ENCODE results near the gene PPARG. TPM values are rescaled to one million over a fixed set of nuclear protein-coding genes. Genes with fewer than 3 reads are reported as not detected.

Gene PPARG
- total RNA-seq, 1 experiment from 2014 or later, result 0.79 TPM

DNA sequence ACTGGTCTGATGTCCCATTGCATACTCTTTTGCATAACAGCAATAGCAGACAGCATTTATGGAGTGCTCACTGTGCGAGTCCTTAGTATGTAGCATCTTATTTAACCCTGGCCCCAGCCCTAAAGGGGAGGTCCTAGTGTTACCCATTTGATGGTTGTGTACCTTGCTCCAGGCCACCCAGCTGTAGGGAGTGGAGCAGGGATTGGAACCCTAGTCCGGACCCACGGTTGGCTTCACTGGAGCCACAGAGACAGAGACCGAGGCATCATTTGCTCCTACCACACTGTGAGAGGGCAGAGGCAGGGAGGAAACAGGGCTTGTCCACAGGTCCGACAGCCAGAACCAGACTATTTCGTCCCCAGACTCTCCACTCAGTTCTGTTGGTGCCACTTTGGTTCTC lies 179.4 kb downstream of the PPARG start:
- TF ChIP-seq NFE2L1 (CRISPR knock-in tag; IDR thresholded peaks at IDR 0.05), result no peak
- TF ChIP-seq CREB1 (CRISPR knock-in tag; IDR thresholded peaks at IDR 0.05), result no peak
- TF ChIP-seq, protein P1, sequence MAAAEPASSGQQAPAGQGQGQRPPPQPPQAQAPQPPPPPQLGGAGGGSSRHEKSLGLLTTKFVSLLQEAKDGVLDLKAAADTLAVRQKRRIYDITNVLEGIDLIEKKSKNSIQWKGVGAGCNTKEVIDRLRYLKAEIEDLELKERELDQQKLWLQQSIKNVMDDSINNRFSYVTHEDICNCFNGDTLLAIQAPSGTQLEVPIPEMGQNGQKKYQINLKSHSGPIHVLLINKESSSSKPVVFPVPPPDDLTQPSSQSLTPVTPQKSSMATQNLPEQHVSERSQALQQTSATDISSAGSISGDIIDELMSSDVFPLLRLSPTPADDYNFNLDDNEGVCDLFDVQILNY (CRISPR knock-in tag; IDR thresholded peaks at IDR 0.05), result no peak
- TF ChIP-seq ZNF317 (CRISPR knock-in tag; IDR thresholded peaks at IDR 0.05; ENCODE audit: borderline replicate concordance, low read depth), result no peak
- no peak for TF ChIP-seq NFYB (CRISPR knock-in tag; conservative IDR thresholded peaks at IDR 0.05; ENCODE audit: low read depth)
- TF ChIP-seq, protein P2, sequence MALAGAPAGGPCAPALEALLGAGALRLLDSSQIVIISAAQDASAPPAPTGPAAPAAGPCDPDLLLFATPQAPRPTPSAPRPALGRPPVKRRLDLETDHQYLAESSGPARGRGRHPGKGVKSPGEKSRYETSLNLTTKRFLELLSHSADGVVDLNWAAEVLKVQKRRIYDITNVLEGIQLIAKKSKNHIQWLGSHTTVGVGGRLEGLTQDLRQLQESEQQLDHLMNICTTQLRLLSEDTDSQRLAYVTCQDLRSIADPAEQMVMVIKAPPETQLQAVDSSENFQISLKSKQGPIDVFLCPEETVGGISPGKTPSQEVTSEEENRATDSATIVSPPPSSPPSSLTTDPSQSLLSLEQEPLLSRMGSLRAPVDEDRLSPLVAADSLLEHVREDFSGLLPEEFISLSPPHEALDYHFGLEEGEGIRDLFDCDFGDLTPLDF (CRISPR knock-in tag; IDR thresholded peaks at IDR 0.05), result no peak
- TF ChIP-seq NR1H2 (CRISPR knock-in tag; IDR thresholded peaks at IDR 0.05), result no peak
- no peak for TF ChIP-seq CBFB (CRISPR knock-in tag; IDR thresholded peaks at IDR 0.05; ENCODE audit: low read depth)
- no peak for TF ChIP-seq ELF4 (CRISPR knock-in tag; IDR thresholded peaks at IDR 0.05; ENCODE audit: low read depth)
- TF ChIP-seq, protein P3, sequence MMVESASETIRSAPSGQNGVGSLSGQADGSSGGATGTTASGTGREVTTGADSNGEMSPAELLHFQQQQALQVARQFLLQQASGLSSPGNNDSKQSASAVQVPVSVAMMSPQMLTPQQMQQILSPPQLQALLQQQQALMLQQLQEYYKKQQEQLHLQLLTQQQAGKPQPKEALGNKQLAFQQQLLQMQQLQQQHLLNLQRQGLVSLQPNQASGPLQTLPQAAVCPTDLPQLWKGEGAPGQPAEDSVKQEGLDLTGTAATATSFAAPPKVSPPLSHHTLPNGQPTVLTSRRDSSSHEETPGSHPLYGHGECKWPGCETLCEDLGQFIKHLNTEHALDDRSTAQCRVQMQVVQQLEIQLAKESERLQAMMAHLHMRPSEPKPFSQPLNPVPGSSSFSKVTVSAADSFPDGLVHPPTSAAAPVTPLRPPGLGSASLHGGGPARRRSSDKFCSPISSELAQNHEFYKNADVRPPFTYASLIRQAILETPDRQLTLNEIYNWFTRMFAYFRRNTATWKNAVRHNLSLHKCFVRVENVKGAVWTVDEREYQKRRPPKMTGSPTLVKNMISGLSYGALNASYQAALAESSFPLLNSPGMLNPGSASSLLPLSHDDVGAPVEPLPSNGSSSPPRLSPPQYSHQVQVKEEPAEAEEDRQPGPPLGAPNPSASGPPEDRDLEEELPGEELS (CRISPR knock-in tag; IDR thresholded peaks at IDR 0.05), result no peak
- TF ChIP-seq, protein P4, sequence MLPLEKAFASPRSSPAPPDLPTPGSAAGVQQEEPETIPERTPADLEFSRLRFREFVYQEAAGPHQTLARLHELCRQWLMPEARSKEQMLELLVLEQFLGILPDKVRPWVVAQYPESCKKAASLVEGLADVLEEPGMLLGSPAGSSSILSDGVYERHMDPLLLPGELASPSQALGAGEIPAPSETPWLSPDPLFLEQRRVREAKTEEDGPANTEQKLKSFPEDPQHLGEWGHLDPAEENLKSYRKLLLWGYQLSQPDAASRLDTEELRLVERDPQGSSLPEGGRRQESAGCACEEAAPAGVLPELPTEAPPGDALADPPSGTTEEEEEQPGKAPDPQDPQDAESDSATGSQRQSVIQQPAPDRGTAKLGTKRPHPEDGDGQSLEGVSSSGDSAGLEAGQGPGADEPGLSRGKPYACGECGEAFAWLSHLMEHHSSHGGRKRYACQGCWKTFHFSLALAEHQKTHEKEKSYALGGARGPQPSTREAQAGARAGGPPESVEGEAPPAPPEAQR (CRISPR knock-in tag; IDR thresholded peaks at IDR 0.05), result no peak
- TF ChIP-seq, protein P5, sequence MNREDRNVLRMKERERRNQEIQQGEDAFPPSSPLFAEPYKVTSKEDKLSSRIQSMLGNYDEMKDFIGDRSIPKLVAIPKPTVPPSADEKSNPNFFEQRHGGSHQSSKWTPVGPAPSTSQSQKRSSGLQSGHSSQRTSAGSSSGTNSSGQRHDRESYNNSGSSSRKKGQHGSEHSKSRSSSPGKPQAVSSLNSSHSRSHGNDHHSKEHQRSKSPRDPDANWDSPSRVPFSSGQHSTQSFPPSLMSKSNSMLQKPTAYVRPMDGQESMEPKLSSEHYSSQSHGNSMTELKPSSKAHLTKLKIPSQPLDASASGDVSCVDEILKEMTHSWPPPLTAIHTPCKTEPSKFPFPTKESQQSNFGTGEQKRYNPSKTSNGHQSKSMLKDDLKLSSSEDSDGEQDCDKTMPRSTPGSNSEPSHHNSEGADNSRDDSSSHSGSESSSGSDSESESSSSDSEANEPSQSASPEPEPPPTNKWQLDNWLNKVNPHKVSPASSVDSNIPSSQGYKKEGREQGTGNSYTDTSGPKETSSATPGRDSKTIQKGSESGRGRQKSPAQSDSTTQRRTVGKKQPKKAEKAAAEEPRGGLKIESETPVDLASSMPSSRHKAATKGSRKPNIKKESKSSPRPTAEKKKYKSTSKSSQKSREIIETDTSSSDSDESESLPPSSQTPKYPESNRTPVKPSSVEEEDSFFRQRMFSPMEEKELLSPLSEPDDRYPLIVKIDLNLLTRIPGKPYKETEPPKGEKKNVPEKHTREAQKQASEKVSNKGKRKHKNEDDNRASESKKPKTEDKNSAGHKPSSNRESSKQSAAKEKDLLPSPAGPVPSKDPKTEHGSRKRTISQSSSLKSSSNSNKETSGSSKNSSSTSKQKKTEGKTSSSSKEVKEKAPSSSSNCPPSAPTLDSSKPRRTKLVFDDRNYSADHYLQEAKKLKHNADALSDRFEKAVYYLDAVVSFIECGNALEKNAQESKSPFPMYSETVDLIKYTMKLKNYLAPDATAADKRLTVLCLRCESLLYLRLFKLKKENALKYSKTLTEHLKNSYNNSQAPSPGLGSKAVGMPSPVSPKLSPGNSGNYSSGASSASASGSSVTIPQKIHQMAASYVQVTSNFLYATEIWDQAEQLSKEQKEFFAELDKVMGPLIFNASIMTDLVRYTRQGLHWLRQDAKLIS (CRISPR knock-in tag; IDR thresholded peaks at IDR 0.05; ENCODE audit: borderline replicate concordance), result no peak
- TF ChIP-seq CREM (CRISPR knock-in tag; IDR thresholded peaks at IDR 0.05), result no peak
- TF ChIP-seq NR3C1 (CRISPR knock-in tag; conservative IDR thresholded peaks at IDR 0.05; ENCODE audit: low read depth), result no peak
- no peak overlapping the region for H3K4me3 Mint-ChIP-seq
- peaks cover 9% of the 10 kb centered on the region; the same call in 1 of the 2 replicates for H3K4me1 Mint-ChIP-seq
- DNase-seq (ENCODE audit: low spot score), result no peak
- ChIA-PET CTCF (interaction anchor here (0.6 to 1.3 kb wide), 3 partner anchors 15 to 155 kb away, joined by 3 to 4 read pairs (median 4); partner anchors contain the start of gene TSEN2), POLR2A (no interaction called here)
- H3K27me3 Mint-ChIP-seq (ENCODE audit: low read depth), result no peaks in the 10 kb centered on the region; the same call in 1 of the 2 replicates
- no peaks in the 10 kb centered on the region for H3K36me3 Mint-ChIP-seq
- no peak for ATAC-seq
- H3K27ac Mint-ChIP-seq, result no peak overlapping the region
- no peaks in the 10 kb centered on the region for H3K9me3 Mint-ChIP-seq

DNA sequence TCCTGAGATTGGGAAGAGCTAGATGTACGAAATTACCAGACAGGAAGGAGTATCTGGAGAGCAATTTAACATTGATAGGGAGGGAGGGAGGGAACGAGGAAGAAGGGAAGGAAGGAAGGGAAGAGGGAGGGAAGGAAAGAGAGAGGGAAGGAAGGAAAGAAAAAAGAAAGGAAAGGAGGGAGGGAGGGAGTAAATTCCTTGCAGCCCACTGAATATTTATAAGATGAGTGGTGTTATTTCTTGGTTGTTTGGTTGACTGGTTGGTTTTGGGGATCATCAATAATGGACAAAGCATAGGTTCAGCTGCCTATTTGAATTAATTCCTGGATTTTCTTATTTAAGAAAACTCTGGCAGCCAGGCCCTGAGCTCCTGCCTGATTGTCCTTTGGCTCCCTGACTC lies 179.9 kb downstream of the PPARG start:
- TF ChIP-seq, protein P6, sequence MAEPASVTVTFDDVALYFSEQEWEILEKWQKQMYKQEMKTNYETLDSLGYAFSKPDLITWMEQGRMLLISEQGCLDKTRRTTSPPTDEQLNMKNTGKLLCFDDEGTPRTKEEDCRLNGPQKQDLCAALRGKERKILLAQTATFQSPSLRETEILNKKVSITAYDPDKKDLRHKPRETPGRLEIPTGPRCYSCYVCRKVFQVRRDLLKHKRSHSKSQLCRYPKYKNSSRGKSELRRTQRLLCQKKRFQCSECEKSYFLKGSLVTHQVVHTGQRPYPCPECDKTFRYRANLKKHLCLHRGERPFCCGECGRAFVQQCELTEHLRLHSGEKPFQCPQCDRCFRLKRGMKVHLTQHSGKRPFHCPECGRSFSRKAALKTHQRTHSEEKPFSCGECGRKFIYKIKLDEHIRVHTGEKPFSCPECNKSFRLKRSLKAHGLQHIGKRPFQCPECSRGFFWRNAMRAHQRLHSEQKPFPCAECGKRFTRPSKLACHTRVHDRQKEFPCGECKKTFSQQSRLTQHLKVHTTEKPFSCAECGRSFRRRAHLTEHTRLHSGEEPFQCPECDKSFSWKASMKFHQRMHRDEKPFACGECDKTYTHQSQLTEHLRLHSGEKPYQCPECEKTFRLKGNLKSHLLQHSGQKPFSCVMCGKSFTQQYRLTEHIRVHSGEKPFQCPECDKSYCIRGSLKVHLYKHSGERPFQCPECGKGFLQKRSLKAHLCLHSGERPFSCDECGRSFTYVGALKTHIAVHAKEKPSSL (CRISPR knock-in tag; conservative IDR thresholded peaks at IDR 0.05), result no peak
- TF ChIP-seq, protein P7, sequence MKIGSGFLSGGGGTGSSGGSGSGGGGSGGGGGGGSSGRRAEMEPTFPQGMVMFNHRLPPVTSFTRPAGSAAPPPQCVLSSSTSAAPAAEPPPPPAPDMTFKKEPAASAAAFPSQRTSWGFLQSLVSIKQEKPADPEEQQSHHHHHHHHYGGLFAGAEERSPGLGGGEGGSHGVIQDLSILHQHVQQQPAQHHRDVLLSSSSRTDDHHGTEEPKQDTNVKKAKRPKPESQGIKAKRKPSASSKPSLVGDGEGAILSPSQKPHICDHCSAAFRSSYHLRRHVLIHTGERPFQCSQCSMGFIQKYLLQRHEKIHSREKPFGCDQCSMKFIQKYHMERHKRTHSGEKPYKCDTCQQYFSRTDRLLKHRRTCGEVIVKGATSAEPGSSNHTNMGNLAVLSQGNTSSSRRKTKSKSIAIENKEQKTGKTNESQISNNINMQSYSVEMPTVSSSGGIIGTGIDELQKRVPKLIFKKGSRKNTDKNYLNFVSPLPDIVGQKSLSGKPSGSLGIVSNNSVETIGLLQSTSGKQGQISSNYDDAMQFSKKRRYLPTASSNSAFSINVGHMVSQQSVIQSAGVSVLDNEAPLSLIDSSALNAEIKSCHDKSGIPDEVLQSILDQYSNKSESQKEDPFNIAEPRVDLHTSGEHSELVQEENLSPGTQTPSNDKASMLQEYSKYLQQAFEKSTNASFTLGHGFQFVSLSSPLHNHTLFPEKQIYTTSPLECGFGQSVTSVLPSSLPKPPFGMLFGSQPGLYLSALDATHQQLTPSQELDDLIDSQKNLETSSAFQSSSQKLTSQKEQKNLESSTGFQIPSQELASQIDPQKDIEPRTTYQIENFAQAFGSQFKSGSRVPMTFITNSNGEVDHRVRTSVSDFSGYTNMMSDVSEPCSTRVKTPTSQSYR (CRISPR knock-in tag; IDR thresholded peaks at IDR 0.05), result no peak
- TF ChIP-seq, protein P8, sequence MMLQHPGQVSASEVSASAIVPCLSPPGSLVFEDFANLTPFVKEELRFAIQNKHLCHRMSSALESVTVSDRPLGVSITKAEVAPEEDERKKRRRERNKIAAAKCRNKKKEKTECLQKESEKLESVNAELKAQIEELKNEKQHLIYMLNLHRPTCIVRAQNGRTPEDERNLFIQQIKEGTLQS (CRISPR knock-in tag; conservative IDR thresholded peaks at IDR 0.05), result no peak
- no peak overlapping the region for H3K27ac Mint-ChIP-seq
- H3K36me3 Mint-ChIP-seq, result no peaks in the 10 kb centered on the region
- no peak for DNase-seq (ENCODE audit: low spot score)
- ChIA-PET CTCF (interaction anchor here (0.6 to 1.3 kb wide), 3 partner anchors 16 to 155 kb away, joined by 3 to 4 read pairs (median 4); partner anchors contain the start of gene TSEN2), POLR2A (no interaction called here)
- H3K4me3 Mint-ChIP-seq, result no peak overlapping the region
- ATAC-seq, result no peak
- peaks cover 13% of the 10 kb centered on the region; the same call in 1 of the 2 replicates for H3K4me1 Mint-ChIP-seq
- H3K9me3 Mint-ChIP-seq, result no peaks in the 10 kb centered on the region
- H3K27me3 Mint-ChIP-seq (ENCODE audit: low read depth), result no peaks in the 10 kb centered on the region; the same call in 1 of the 2 replicates
